ENCODE data around the gene BCO1.

GRCh38 chr16:81321039-81321438, 82.5 kb downstream of the BCO1 start:
- no peak for TF ChIP-seq CTCF (IDR thresholded peaks at IDR 0.05)
- no peak for TF ChIP-seq POLR2A (IDR thresholded peaks at IDR 0.05)
